GM10266 (cell line): ENCODE results near the gene PRR36.

Experiments
- DNase-seq: peaks from one replicate; pipeline ENCODE4 v3.0.0; 2012; ENCODE audit errors: extremely low spot score
- CTCF ChIP-seq: IDR thresholded peaks from 2 replicates; pipeline ENCODE4 v1.5.1; 2012; ENCODE audit warnings: mild to moderate bottlenecking, low read depth; ENCODE audit not compliant: control insufficient read depth, insufficient read depth; ENCODE audit errors: missing control alignments

PRR36 gene

DNA sequence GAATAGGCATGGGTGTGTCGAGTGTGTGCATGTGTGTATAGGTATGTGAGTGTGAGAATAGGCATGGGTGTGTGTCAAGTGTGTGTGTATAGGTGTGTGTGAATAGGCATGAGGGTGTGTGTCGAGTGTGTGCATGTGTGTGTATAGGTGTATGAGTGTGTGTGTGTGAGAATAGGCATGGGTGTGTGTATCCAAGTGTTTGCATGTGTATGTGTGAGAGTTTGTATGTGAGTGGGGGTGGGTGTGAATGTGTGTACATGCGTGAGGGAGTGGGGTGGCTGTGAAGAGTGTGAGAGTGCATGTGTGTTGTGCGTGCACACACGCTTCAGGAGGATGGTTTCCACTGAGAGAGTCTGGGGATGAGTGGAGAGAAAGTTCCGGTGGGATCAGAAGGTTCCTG, 30.7 kb downstream of the PRR36 start:
- TF ChIP-seq CTCF, result no peak
- DNase-seq, result no peak

DNA sequence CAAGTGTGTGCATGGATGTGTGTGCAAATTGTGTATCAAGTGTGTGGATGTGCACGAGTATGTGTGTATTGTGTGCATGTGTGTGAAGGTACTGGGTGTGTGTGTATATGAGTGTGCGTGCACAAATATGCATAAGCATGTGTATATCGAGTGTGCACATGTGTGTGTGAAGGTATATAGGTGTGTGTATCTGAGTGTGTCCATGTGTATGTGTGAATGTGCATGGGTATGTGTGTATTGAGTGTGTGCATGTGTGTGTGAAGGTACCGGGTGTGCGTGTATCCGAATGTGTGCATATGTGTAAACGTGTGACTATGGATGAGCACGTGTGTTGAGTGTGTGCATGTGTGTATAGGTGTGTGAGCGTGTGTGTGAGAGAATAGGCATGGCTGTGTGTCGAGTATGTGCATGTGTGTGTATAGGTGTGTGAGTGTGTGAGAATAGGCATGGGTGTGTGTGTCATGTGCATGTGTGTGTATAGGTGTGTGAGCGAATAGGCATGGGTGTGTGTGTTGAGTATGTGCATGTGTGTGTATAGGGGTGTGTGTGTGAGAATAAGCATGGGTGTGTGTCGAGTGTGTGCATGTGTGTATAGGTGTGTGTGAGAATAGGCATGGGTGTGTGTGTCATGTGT, 31.4 kb downstream of the PRR36 start:
- TF ChIP-seq CTCF, result no peak
- DNase-seq, result no peak

GRCh38 chr19:7841751-7842660, 32.2 kb downstream of the PRR36 start:
- no peak for DNase-seq
- TF ChIP-seq CTCF, result no peak

GRCh38 chr19:7840629-7841028, 33.6 kb downstream of the PRR36 start:
- TF ChIP-seq CTCF, result no peak
- DNase-seq, result no peak

GRCh38 chr19:7839476-7839875, 34.7 kb downstream of the PRR36 start:
- no peak for TF ChIP-seq CTCF
- no peak for DNase-seq

DNA sequence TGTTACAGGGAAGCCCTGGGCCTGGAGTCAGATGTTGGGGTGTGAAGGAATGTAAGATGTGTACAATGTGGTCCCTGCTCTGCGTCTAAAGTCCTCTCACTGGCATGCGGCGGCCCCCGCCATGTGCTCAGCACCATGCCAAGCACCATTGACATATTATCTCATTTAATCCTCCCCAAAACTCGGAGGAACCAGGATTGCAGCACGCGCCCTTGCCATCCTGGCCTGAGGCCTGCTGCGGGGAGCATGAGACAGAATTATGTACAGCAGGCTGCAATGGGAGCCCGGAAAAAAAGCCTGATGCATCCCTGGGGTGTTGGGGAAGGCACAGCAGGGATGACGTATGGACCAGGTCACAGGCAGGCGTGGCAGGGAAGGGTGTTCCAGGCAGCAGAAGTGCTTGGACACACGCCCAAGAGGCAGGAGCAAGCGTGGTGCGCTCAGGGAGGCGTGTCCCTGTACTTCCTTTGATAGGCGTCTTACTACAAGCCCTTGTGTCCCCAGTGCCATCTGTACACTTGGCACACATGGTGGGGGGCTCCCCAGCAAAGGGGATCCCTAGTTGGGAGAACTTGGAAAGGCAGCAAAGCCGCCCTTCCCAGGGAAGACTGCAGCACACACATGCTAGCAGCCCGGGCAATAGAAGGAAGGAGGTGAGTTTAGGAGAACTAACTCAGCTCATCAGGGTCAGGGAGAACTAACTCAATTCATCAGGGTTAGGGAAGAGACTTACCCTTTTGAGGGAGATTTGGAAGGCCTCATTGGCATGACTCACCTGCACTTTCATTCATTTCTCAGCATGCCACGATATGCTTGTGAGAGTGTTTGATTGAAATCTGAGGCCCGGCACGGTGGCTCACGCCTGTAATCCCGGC, 40.7 kb downstream of the PRR36 start:
- no peak for DNase-seq
- TF ChIP-seq CTCF, result no peak
